GM23248 (cell line): ENCODE data around the gene MAP3K4. TPM values are rescaled to one million over a fixed set of nuclear protein-coding genes. Genes with fewer than 3 reads are reported as not detected.
"Not testable (repeated sequence)": the region's sequence is repeated elsewhere in the genome, so short reads cannot be mapped to it uniquely, and the experiment has no call there.

Experiments
- DNase-seq: peaks from one replicate; pipeline ENCODE4 v3.0.0-alpha.2; 2015
- H2AFZ ChIP-seq: fragments of 200-600 bp; sonication (generic); 2 replicates; pipeline ENCODE4 v1.6.1; 2016; ENCODE audit warnings: antibody characterized with exemption
- H3F3A ChIP-seq: fragments of 200-600 bp; sonication (generic); 2 replicates; pipeline ENCODE4 v1.6.1; 2016; ENCODE audit warnings: mild to moderate bottlenecking, antibody characterized with exemption, mixed run types; ENCODE audit not compliant: insufficient read depth
- H3K27ac ChIP-seq: fragments of 200-600 bp; sonication (generic); 2 replicates; pipeline ENCODE4 v1.5.1; 2016; ENCODE audit warnings: mild to moderate bottlenecking
- H3K27me3 ChIP-seq: fragments of 200-600 bp; sonication (generic); replicated peaks from 2 replicates; pipeline ENCODE4 v1.6.1; 2016; ENCODE audit warnings: mild to moderate bottlenecking; ENCODE audit not compliant: insufficient read depth
- H3K36me3 ChIP-seq: fragments of 200-600 bp; sonication (generic); 2 replicates; pipeline ENCODE4 v1.6.1; 2016; ENCODE audit warnings: low read depth, mild to moderate bottlenecking
- H3K4me1 ChIP-seq: fragments of 200-600 bp; sonication (generic); 2 replicates; pipeline ENCODE4 v1.6.1; 2016; ENCODE audit warnings: mild to moderate bottlenecking; ENCODE audit not compliant: insufficient read depth
- H3K4me2 ChIP-seq: fragments of 200-600 bp; sonication (generic); one replicate; pipeline ENCODE4 v1.6.1; 2016; ENCODE audit warnings: mild to moderate bottlenecking; ENCODE audit not compliant: unreplicated experiment
- H3K4me3 ChIP-seq: fragments of 200-600 bp; sonication (generic); 2 replicates; pipeline ENCODE4 v1.5.1; 2016; ENCODE audit warnings: mild to moderate bottlenecking
- H3K79me2 ChIP-seq: fragments of 200-600 bp; sonication (generic); 2 replicates; pipeline ENCODE4 v1.6.1; 2016; ENCODE audit warnings: mild to moderate bottlenecking; ENCODE audit not compliant: insufficient read depth
- H3K9ac ChIP-seq: fragments of 200-600 bp; sonication (generic); 2 replicates; pipeline ENCODE4 v1.6.1; 2016; ENCODE audit warnings: mild to moderate bottlenecking
- H3K9me2 ChIP-seq: fragments of 200-600 bp; sonication (generic); 2 replicates; pipeline ENCODE4 v1.6.1; 2016; ENCODE audit warnings: mixed run types, mild to moderate bottlenecking, moderate library complexity; ENCODE audit not compliant: insufficient read depth
- H3K9me3 ChIP-seq: fragments of 200-600 bp; sonication (generic); one replicate; pipeline ENCODE4 v1.6.1; 2017; ENCODE audit warnings: low read depth
- H4K20me1 ChIP-seq: fragments of 200-600 bp; sonication (generic); 2 replicates; pipeline ENCODE4 v1.6.0; 2016; ENCODE audit not compliant: insufficient read depth
- EZH2 ChIP-seq: fragments of 200-600 bp; sonication (generic); IDR thresholded peaks from 2 replicates; pipeline ENCODE4 v1.6.1; 2018; ENCODE audit warnings: antibody characterized with exemption, mild to moderate bottlenecking; ENCODE audit not compliant: insufficient read depth, poor library complexity, severe bottlenecking
- EZH2phosphoT487 ChIP-seq: fragments of 200-600 bp; sonication (generic); IDR thresholded peaks from 2 replicates; pipeline ENCODE4 v1.6.1; 2018; ENCODE audit warnings: antibody characterized with exemption, moderate library complexity, mild to moderate bottlenecking, low read depth; ENCODE audit not compliant: insufficient read depth
- WGBS, 2 experiments: methylation state at CpG; one replicate each; pipeline ENCODE4 v1.1.6; 2015 to 2017; ENCODE audit warnings: low lambda C conversion rate in 2 of 2, low coverage in 1 of 2; ENCODE audit errors: missing lambda C conversion rate in 2 of 2; 5-methylcytosine and 5-hydroxymethylcytosine counted together
- in situ Hi-C: fragments of 300-500 bp; cut with MboI; formaldehyde crosslinking; loops from 2 replicates; pipeline ENCODE4 v1.15.0; 2020
- polyA plus RNA-seq: library from polyadenylated mRNA; unstranded; fragments of >200 nt; fragmentation: Nextera tagmentation; extraction: Ambion mirVana; gene quantifications from 2 replicates; pipeline ENCODE4 v1.2.1, GENCODE V29; 2016
- total RNA-seq: library from RNA; depleted of rRNA; stranded (reverse); fragments of >200 nt; shearing (Covaris generic); gene quantifications from 2 replicates; pipeline ENCODE4 v1.2.3, GENCODE V29; 2014

Gene MAP3K4
- total and polyA plus RNA-seq, 2 experiments from 2014 or later: 13.0 to 26.2 TPM

DNA sequence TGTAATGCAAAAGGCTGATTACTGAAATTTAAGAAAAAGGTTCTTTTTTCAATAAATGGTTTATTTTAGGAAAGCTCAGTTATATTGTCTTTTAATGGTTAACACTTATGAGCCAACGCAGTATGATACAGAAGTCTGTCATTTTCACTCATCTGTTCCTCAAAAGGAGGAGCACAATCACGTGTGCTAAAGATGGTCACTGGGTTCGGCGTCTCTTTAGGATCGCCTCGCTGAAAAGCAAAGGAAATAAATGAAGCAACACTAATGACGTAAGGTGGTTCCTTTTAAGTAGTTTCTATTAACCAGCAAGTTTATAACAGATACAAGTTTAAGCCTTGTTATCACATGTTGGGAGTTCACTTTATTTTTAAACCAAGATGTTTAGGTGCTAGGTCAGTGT lies 125.7 kb downstream of the MAP3K4 start:
- H3K4me2 ChIP-seq: no peak overlapping the region
- H3K9me2 ChIP-seq: no peaks in the 10 kb centered on the region
- peaks cover 13% of the 10 kb centered on the region for H3K79me2 ChIP-seq
- H3K9ac ChIP-seq: no peak overlapping the region
- no peaks in the 10 kb centered on the region for H3K9me3 ChIP-seq
- in situ Hi-C loops: no loop called here
- no peaks in the 10 kb centered on the region for H4K20me1 ChIP-seq
- peaks cover 54% of the 10 kb centered on the region for H3F3A ChIP-seq
- H3K4me3 ChIP-seq: no peak overlapping the region
- H3K27me3 ChIP-seq: no peaks in the 10 kb centered on the region
- H3K36me3 ChIP-seq: peaks cover 47% of the 10 kb centered on the region
- no peak for DNase-seq
- H3K27ac ChIP-seq: no peak overlapping the region
- TF ChIP-seq EZH2phosphoT487 (no peak), EZH2 (no peak)
- 76% methylated on average over 7 of the region's 7 CpGs for WGBS, 2 experiments
- H2AFZ ChIP-seq: no peak overlapping the region
- no peaks in the 10 kb centered on the region for H3K4me1 ChIP-seq

DNA sequence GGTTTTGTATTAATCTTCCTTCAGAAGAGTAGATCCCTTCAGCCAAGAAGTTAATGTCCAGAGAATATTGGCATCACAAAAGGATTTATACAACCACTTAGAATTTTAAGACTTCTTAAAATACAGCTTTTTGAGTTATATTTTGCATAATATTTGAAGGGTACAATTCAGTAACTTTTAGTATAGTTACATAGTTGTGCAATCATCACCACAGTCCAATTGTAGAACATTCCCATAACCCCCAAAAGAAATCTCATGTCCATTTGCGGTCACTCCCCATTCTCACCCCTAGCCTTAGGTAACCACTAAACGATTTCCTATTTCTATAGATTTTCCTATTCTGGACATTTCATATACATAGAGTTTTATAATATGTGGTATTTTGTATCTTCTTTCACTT lies 126.4 kb downstream of the MAP3K4 start:
- 95% methylated on average over 2 of the region's 2 CpGs for WGBS, 2 experiments
- Histone ChIP-seq H3K36me3 (peaks cover 47% of the 10 kb centered on the region), H2AFZ (no peak overlapping the region), H3K27me3 (no peaks in the 10 kb centered on the region), H3K9me3 (no peaks in the 10 kb centered on the region), H3K79me2 (peaks cover 19% of the 10 kb centered on the region), H3K27ac (no peak overlapping the region), H3F3A (peaks cover 49% of the 10 kb centered on the region), H3K9ac (no peak overlapping the region), H4K20me1 (no peaks in the 10 kb centered on the region), H3K4me2 (no peak overlapping the region), H3K9me2 (no peaks in the 10 kb centered on the region), H3K4me1 (no peaks in the 10 kb centered on the region), H3K4me3 (no peak overlapping the region)
- DNase-seq: no peak
- in situ Hi-C loops: no loop called here
- TF ChIP-seq EZH2phosphoT487: no peak
- TF ChIP-seq EZH2: no peak

DNA sequence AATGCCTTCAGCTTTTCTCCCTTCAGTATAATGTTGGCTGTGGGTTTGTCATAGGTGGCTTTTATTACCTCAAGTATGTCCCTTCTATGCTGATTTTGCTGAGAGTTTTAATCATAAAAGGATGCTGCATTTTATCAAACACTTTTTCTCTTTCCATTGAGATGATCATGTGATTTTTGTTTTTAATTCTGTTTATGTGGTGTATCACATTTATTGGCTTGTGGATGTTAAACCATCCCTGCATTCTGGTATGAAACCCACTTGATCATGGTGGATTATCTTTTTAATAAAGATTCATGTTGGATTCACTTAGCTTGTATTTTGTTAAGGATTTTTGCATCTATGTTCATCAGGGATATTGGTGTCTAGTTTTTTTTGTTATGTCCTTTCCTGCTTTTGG lies 131.8 kb downstream of the MAP3K4 start:
- in situ Hi-C loops, H4K20me1 ChIP-seq, H3K9me2 ChIP-seq, H3K9me3 ChIP-seq, H3K9ac ChIP-seq, H3K4me2 ChIP-seq, DNase-seq, H3K4me1 ChIP-seq, H3K4me3 ChIP-seq, H2AFZ ChIP-seq, H3K27ac ChIP-seq, H3K27me3 ChIP-seq: not testable (repeated sequence)
- H3K36me3 ChIP-seq: peaks cover 37% of the 10 kb centered on the region
- H3F3A ChIP-seq: peaks cover 37% of the 10 kb centered on the region; the same call in 1 of the 2 replicates
- peaks cover 69% of the 10 kb centered on the region for H3K79me2 ChIP-seq

DNA sequence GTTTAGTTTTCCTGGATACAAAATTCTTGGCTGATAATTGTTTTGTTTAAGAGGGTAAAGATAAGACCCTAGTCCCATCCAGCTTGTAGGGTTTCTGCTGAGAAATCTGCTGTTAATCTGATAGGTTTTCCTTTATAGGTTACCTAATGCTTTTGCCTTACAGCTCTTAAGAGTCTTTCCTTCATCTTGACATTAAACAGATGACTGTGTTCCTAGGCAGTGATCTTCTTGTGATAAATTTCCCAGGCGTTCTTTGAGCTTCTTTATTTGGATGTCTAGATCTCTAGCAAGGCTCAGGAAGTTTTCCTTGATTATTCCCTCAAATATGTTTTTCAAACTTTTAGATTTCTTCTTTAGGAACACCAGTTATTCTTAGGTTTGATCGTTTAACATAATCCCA lies 134.0 kb downstream of the MAP3K4 start:
- H3K4me3 ChIP-seq: no peak overlapping the region

DNA sequence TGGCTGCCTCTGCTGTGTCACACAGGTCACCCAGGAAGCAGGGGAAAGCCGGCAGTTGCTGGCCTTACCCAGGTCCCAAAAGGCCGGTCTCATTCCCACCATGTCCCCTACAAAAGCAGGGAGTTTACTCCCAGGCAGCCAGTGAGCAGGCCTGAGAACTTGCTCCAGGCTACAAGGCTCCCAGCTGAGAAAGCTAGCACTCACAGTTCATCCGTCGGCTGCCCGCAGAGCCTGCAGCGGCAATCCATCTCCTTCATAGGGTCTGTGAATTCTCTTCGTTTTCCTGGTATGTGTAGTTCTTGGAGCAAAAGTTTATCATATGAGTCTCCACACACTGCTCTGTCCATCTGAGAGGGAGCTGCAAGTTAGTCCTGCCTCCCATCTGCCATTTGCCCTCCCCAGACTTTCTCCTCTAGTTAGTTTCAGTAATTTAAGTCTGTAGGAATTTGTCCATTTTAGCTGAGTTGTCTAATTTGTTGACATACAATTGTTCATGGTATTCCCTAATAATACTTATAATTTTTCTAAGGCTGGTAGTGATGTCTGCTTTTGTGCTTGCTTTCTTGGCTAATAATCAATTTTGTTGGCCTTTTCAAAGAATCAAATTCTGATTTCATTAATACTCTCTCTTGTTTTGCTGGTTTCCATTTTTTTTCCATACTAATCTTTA lies 135.6 kb downstream of the MAP3K4 start:
- Histone ChIP-seq H3K4me3 (no peak overlapping the region), H3K9me2 (no peaks in the 10 kb centered on the region), H2AFZ (no peak overlapping the region), H3K27ac (no peak overlapping the region), H3F3A (peaks cover 20% of the 10 kb centered on the region), H4K20me1 (no peaks in the 10 kb centered on the region), H3K4me2 (no peak overlapping the region), H3K4me1 (no peaks in the 10 kb centered on the region), H3K9me3 (peaks cover 5% of the 10 kb centered on the region), H3K9ac (no peak overlapping the region), H3K79me2 (peaks cover 67% of the 10 kb centered on the region), H3K36me3 (peaks cover 31% of the 10 kb centered on the region), H3K27me3 (no peaks in the 10 kb centered on the region)
- 97 to 100% methylated on average over 7 of the region's 7 CpGs for WGBS, 2 experiments
- TF ChIP-seq EZH2 (no peak), EZH2phosphoT487 (no peak)
- in situ Hi-C loops: no loop called here
- DNase-seq: no peak

More for the DNA sequence above, 134.0 kb downstream of the MAP3K4 start:
- peaks cover 5% of the 10 kb centered on the region for H3K9me3 ChIP-seq
- in situ Hi-C loops: no loop called here
- TF ChIP-seq EZH2 (no peak), EZH2phosphoT487 (no peak)
- no peaks in the 10 kb centered on the region for H3K9me2 ChIP-seq
- peaks cover 76% of the 10 kb centered on the region for H3K79me2 ChIP-seq
- 97 to 99% methylated on average over 2 of the region's 2 CpGs for WGBS, 2 experiments
- H3K36me3 ChIP-seq: peaks cover 31% of the 10 kb centered on the region
- H3K27ac ChIP-seq: no peak overlapping the region
- no peaks in the 10 kb centered on the region for H3K27me3 ChIP-seq
- no peaks in the 10 kb centered on the region for H3K4me1 ChIP-seq
- H3K9ac ChIP-seq: no peak overlapping the region
- DNase-seq: no peak
- no peak overlapping the region for H3K4me2 ChIP-seq
- no peaks in the 10 kb centered on the region for H4K20me1 ChIP-seq
- H3F3A ChIP-seq: peaks cover 23% of the 10 kb centered on the region
- H2AFZ ChIP-seq: no peak overlapping the region
